H9 (cell line): ENCODE results near the gene CARS1. TPM values are rescaled to one million over a fixed set of nuclear protein-coding genes. Genes with fewer than 3 reads are reported as not detected.

Source experiments
- DNase-seq: peaks from one replicate; pipeline ENCODE4 v3.0.0-alpha.2; 2017
- H2AFZ ChIP-seq: one replicate; pipeline ENCODE4 v1.6.1; 2013; ENCODE audit warnings: mild to moderate bottlenecking, low read length, control low read depth, moderate library complexity
- H2AK5ac ChIP-seq: 2 replicates; pipeline ENCODE4 v1.6.1; 2013; ENCODE audit warnings: low read length, control low read depth, mixed read lengths; ENCODE audit not compliant: insufficient read length
- H2BK120ac ChIP-seq: one replicate; pipeline ENCODE4 v1.6.1; 2013; ENCODE audit warnings: low read depth, mild to moderate bottlenecking, low read length, control low read depth, inconsistent platforms; ENCODE audit not compliant: poor library complexity, severe bottlenecking
- H2BK12ac ChIP-seq: 2 replicates; pipeline ENCODE4 v1.6.1; 2013; ENCODE audit warnings: low read length, control low read depth, mixed read lengths, low read depth; ENCODE audit not compliant: insufficient read length
- H2BK15ac ChIP-seq: 2 replicates; pipeline ENCODE4 v1.6.1; 2013; ENCODE audit warnings: low read depth, low read length, control low read depth
- H2BK20ac ChIP-seq: one replicate; pipeline ENCODE4 v1.6.1; 2013; ENCODE audit warnings: low read depth, mild to moderate bottlenecking, low read length, control low read depth, inconsistent platforms; ENCODE audit not compliant: poor library complexity, severe bottlenecking
- H2BK5ac ChIP-seq: 2 replicates; pipeline ENCODE4 v1.6.1; 2013; ENCODE audit warnings: low read length, control low read depth, mixed read lengths; ENCODE audit not compliant: insufficient read length
- H3K14ac ChIP-seq: 2 replicates; pipeline ENCODE4 v1.6.1; 2013; ENCODE audit warnings: low read length, control low read depth; ENCODE audit not compliant: insufficient read depth
- H3K18ac ChIP-seq: 2 replicates; pipeline ENCODE4 v1.6.1; 2013; ENCODE audit warnings: low read depth, mild to moderate bottlenecking, mixed read lengths, low read length, control low read depth; ENCODE audit not compliant: insufficient read length
- H3K23ac ChIP-seq: 2 replicates; pipeline ENCODE4 v1.6.1; 2013; ENCODE audit warnings: low read length, control low read depth, mixed read lengths, low read depth; ENCODE audit not compliant: insufficient read length
- H3K23me2 ChIP-seq: 2 replicates; pipeline ENCODE4 v1.6.1; 2013; ENCODE audit warnings: low read depth, mild to moderate bottlenecking, mixed read lengths, low read length, control low read depth; ENCODE audit not compliant: insufficient read length, poor library complexity, severe bottlenecking
- H3K27ac ChIP-seq: 2 replicates; pipeline ENCODE4 v1.5.1; 2013; ENCODE audit warnings: low read length, control low read depth, mixed read lengths, low read depth; ENCODE audit not compliant: insufficient read length
- H3K27me3 ChIP-seq: 2 replicates; pipeline ENCODE4 v1.6.1; 2013; ENCODE audit warnings: low read length, control low read depth, inconsistent platforms; ENCODE audit not compliant: insufficient read depth
- H3K4ac ChIP-seq: 2 replicates; pipeline ENCODE4 v1.6.1; 2013; ENCODE audit warnings: low read depth, mild to moderate bottlenecking, control low read depth, inconsistent platforms, low read length, moderate library complexity
- H3K4me1 ChIP-seq: 2 replicates; pipeline ENCODE4 v1.6.1; 2013; ENCODE audit warnings: low read length, control low read depth, inconsistent platforms; ENCODE audit not compliant: insufficient read depth
- H3K4me2 ChIP-seq: 2 replicates; pipeline ENCODE4 v1.6.1; 2013; ENCODE audit warnings: low read length, control low read depth, mixed read lengths; ENCODE audit not compliant: insufficient read length, insufficient read depth
- H3K56ac ChIP-seq: 2 replicates; pipeline ENCODE4 v1.6.1; 2013; ENCODE audit warnings: low read depth, mild to moderate bottlenecking, mixed read lengths, low read length, control low read depth; ENCODE audit not compliant: insufficient read length
- H3K79me1 ChIP-seq: 2 replicates; pipeline ENCODE4 v1.6.1; 2013; ENCODE audit warnings: low read depth, mild to moderate bottlenecking, moderate library complexity, low read length, control low read depth, inconsistent platforms; ENCODE audit not compliant: insufficient read depth, poor library complexity, severe bottlenecking
- H3K79me2 ChIP-seq: 2 replicates; pipeline ENCODE4 v1.6.1; 2013; ENCODE audit warnings: low read length, control low read depth, inconsistent platforms; ENCODE audit not compliant: insufficient read depth
- H3K9ac ChIP-seq: 2 replicates; pipeline ENCODE4 v1.6.1; 2013; ENCODE audit warnings: low read length, control low read depth, mixed read lengths; ENCODE audit not compliant: insufficient read length; ENCODE audit errors: extremely low read depth
- H3K9me3 ChIP-seq: one replicate; pipeline ENCODE4 v1.6.1; 2013; ENCODE audit warnings: low read depth, low read length, inconsistent platforms; ENCODE audit not compliant: control insufficient read depth
- H3T11ph ChIP-seq: one replicate; pipeline ENCODE4 v1.6.1; 2013; ENCODE audit warnings: mild to moderate bottlenecking, low read length, control low read depth, inconsistent platforms
- H4K20me1 ChIP-seq: one replicate; pipeline ENCODE4 v1.6.1; 2013; ENCODE audit not compliant: control insufficient read depth, insufficient read length, insufficient read depth
- H4K5ac ChIP-seq: 2 replicates; pipeline ENCODE4 v1.6.1; 2013; ENCODE audit warnings: low read depth, mild to moderate bottlenecking, mixed read lengths, low read length, control low read depth; ENCODE audit not compliant: insufficient read length
- H4K8ac ChIP-seq: replicated peaks from 2 replicates; pipeline ENCODE4 v1.6.1; 2013; ENCODE audit warnings: low read length, control low read depth, mixed read lengths, low read depth; ENCODE audit not compliant: insufficient read length
- H4K91ac ChIP-seq: 2 replicates; pipeline ENCODE4 v1.6.1; 2013; ENCODE audit warnings: low read depth, mild to moderate bottlenecking, moderate library complexity, mixed read lengths, low read length, control low read depth; ENCODE audit not compliant: insufficient read length
- H3K27ac Mint-ChIP-seq, 3 experiments: 2 replicates in 2 of 3; 3 replicates in 1 of 3; pipeline ENCODE4 v1.8.0; 2020 to 2021; ENCODE audit warnings: mixed read lengths in 3 of 3, mild to moderate bottlenecking in 1 of 3, moderate library complexity in 1 of 3
- H3K27me3 Mint-ChIP-seq: 2 replicates; pipeline ENCODE4 v1.8.0; 2021; ENCODE audit warnings: low read depth, mild to moderate bottlenecking, moderate library complexity, mixed read lengths
- H3K36me3 Mint-ChIP-seq, 3 experiments: 2 replicates in 2 of 3; 3 replicates in 1 of 3; pipeline ENCODE4 v1.8.0; 2020 to 2021; ENCODE audit warnings: low read depth in 3 of 3, mixed read lengths in 3 of 3; ENCODE audit not compliant: insufficient read depth in 1 of 3
- H3K4me1 Mint-ChIP-seq, 2 experiments: 2 replicates each; pipeline ENCODE4 v1.8.0; 2020; ENCODE audit warnings: mixed read lengths in 2 of 2
- H3K4me3 Mint-ChIP-seq, 2 experiments: 2 replicates in 1 of 2; 3 replicates in 1 of 2; pipeline ENCODE4 v1.8.0; 2020 to 2021; ENCODE audit warnings: mild to moderate bottlenecking in 2 of 2, mixed read lengths in 2 of 2, moderate library complexity in 1 of 2
- H3K9me3 Mint-ChIP-seq, 2 experiments: 2 replicates in 1 of 2; 3 replicates in 1 of 2; pipeline ENCODE4 v1.8.0; 2020; ENCODE audit warnings: mild to moderate bottlenecking in 2 of 2, mixed read lengths in 2 of 2, moderate library complexity in 1 of 2
- WGBS: extraction: QIAGEN DNeasy Blood & Tissue Kit; methylation state at CpG from one replicate; pipeline ENCODE4 v1.1.7; 2013; ENCODE audit warnings: missing lambda C conversion rate, low lambda C conversion rate, mixed read lengths; ENCODE audit not compliant: insufficient read length; ENCODE audit errors: extremely low coverage; 5-methylcytosine and 5-hydroxymethylcytosine counted together
- total RNA-seq: library from RNA; stranded (reverse); gene quantifications from 2 replicates; pipeline ENCODE4 v1.2.1, GENCODE V29; 2021
- TF ChIP-seq, protein P1 (sequence below): fragments of 200-600 bp; sonication (generic); conservative IDR thresholded peaks from 3 replicates; pipeline ENCODE4 v1.8.0; 2021; ENCODE audit warnings: antibody characterized with exemption, mild to moderate bottlenecking

The CARS1 gene
- total RNA-seq, 1 experiment from 2014 or later, result 92.3 TPM

GRCh38 chr11:3002871-3003270 lies 54.4 kb downstream of the CARS1 start:
- no peak overlapping the region for H3K14ac ChIP-seq
- H4K91ac ChIP-seq, result no peak overlapping the region
- no peak overlapping the region for H2BK120ac ChIP-seq
- DNase-seq, result no peak
- no peak overlapping the region for H4K8ac ChIP-seq
- H3K56ac ChIP-seq, result no peak overlapping the region
- H3K9ac ChIP-seq, result no peak overlapping the region
- no peak overlapping the region for H2AK5ac ChIP-seq
- H4K20me1 ChIP-seq, result no peaks in the 10 kb centered on the region
- Mint-ChIP-seq H3K36me3 (peaks cover 44 to 77% (median 61%) of the 10 kb centered on the region in 3 experiments; a peak in 6 of 7 replicates), H3K27ac (peak overlapping the region in 1 of 3 experiments; percentile 34; a peak in 1 of 7 replicates), H3K4me1 (peaks cover 12 to 13% of the 10 kb centered on the region in 2 experiments), H3K4me3 (no peak overlapping the region), H3K9me3 (no peaks in the 10 kb centered on the region), H3K27me3 (no peaks in the 10 kb centered on the region)
- no peak overlapping the region for H2BK12ac ChIP-seq
- no peak overlapping the region for H3K27ac ChIP-seq
- TF ChIP-seq, protein P1, sequence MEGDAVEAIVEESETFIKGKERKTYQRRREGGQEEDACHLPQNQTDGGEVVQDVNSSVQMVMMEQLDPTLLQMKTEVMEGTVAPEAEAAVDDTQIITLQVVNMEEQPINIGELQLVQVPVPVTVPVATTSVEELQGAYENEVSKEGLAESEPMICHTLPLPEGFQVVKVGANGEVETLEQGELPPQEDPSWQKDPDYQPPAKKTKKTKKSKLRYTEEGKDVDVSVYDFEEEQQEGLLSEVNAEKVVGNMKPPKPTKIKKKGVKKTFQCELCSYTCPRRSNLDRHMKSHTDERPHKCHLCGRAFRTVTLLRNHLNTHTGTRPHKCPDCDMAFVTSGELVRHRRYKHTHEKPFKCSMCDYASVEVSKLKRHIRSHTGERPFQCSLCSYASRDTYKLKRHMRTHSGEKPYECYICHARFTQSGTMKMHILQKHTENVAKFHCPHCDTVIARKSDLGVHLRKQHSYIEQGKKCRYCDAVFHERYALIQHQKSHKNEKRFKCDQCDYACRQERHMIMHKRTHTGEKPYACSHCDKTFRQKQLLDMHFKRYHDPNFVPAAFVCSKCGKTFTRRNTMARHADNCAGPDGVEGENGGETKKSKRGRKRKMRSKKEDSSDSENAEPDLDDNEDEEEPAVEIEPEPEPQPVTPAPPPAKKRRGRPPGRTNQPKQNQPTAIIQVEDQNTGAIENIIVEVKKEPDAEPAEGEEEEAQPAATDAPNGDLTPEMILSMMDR, result no peak
- H3T11ph ChIP-seq, result no peak overlapping the region
- H3K79me2 ChIP-seq, result no peaks in the 10 kb centered on the region
- H3K18ac ChIP-seq, result no peak overlapping the region
- no peak overlapping the region for H2BK15ac ChIP-seq
- no peak overlapping the region for H4K5ac ChIP-seq
- no peaks in the 10 kb centered on the region for H3K27me3 ChIP-seq
- no peaks in the 10 kb centered on the region for H3K9me3 ChIP-seq
- no peak overlapping the region for H3K23ac ChIP-seq
- H3K4me2 ChIP-seq, result no peak overlapping the region
- no peak overlapping the region for H2BK20ac ChIP-seq
- no peaks in the 10 kb centered on the region for H3K4me1 ChIP-seq
- no peaks in the 10 kb centered on the region for H3K23me2 ChIP-seq
- H2BK5ac ChIP-seq, result no peak overlapping the region
- no peak overlapping the region for H3K4ac ChIP-seq
- no CpG with 5 or more reads among the region's 8 CpGs for WGBS
- no peak overlapping the region for H2AFZ ChIP-seq
- H3K79me1 ChIP-seq, result no peaks in the 10 kb centered on the region
